ENCODE measurements around the gene TANC1. TPM values are rescaled to one million over a fixed set of nuclear protein-coding genes. Genes with fewer than 3 reads are reported as not detected.

Gene TANC1
- total and polyA plus RNA-seq, 2 experiments from 2014 or later, result 22.1 to 34.8 TPM

- TF ChIP-seq CTCF (IDR thresholded peaks at IDR 0.05; ENCODE audit: low read depth, low read length), result no peak
- no peak for DNase-seq (ENCODE audit: low read depth in 1 of 2, low spot score in 1 of 2)
- H3K27ac ChIP-seq, result no peak overlapping the region
- H3K4me1 ChIP-seq (ENCODE audit: low read depth), result no peaks in the 10 kb centered on the region
- H3K9me3 ChIP-seq (ENCODE audit: low read depth), result no peaks in the 10 kb centered on the region
- H3K27me3 ChIP-seq, result no peaks in the 10 kb centered on the region
- H3K4me3 ChIP-seq, result no peak overlapping the region
- peaks cover 38% of the 10 kb centered on the region for H3K36me3 ChIP-seq
Measured at GRCh38 chr2:159217676-159218075, 249.2 kb downstream of the TANC1 start.

- H3K27ac ChIP-seq, result no peak overlapping the region
- H3K4me1 ChIP-seq (ENCODE audit: low read depth), result no peaks in the 10 kb centered on the region
- DNase-seq (ENCODE audit: low read depth in 1 of 2, low spot score in 1 of 2), result no peak
- no peak for TF ChIP-seq CTCF (IDR thresholded peaks at IDR 0.05; ENCODE audit: low read depth, low read length)
- H3K27me3 ChIP-seq, result no peaks in the 10 kb centered on the region
- H3K9me3 ChIP-seq (ENCODE audit: low read depth), result no peaks in the 10 kb centered on the region
- peaks cover 41% of the 10 kb centered on the region for H3K36me3 ChIP-seq
- H3K4me3 ChIP-seq, result no peak overlapping the region
Measured at GRCh38 chr2:159218389-159218788, 249.9 kb downstream of the TANC1 start.

GRCh38 chr2:159219394-159219998 lies 251.1 kb downstream of the TANC1 start:
- Histone ChIP-seq H3K9me3 (ENCODE audit: low read depth) (no peaks in the 10 kb centered on the region), H3K27me3 (no peaks in the 10 kb centered on the region), H3K27ac (no peak overlapping the region), H3K4me3 (no peak overlapping the region), H3K36me3 (peaks cover 47% of the 10 kb centered on the region), H3K4me1 (ENCODE audit: low read depth) (no peaks in the 10 kb centered on the region)
- no peak for DNase-seq (ENCODE audit: low read depth in 1 of 2, low spot score in 1 of 2)
- no peak for TF ChIP-seq CTCF (IDR thresholded peaks at IDR 0.05; ENCODE audit: low read depth, low read length)

- no peak for DNase-seq (ENCODE audit: low read depth in 1 of 2, low spot score in 1 of 2)
- H3K27ac ChIP-seq, result no peak overlapping the region
- H3K27me3 ChIP-seq, result no peaks in the 10 kb centered on the region
- H3K4me3 ChIP-seq, result no peak overlapping the region
- no peak for TF ChIP-seq CTCF (IDR thresholded peaks at IDR 0.05; ENCODE audit: low read depth, low read length)
- H3K9me3 ChIP-seq (ENCODE audit: low read depth), result no peaks in the 10 kb centered on the region
- peaks cover 39% of the 10 kb centered on the region for H3K36me3 ChIP-seq
- peaks cover 10% of the 10 kb centered on the region for H3K4me1 ChIP-seq (ENCODE audit: low read depth)
Measured at GRCh38 chr2:159224061-159224813, 255.8 kb downstream of the TANC1 start.

- H3K4me3 ChIP-seq, result no peak overlapping the region
- peaks cover 45% of the 10 kb centered on the region for H3K36me3 ChIP-seq
- H3K27ac ChIP-seq, result no peak overlapping the region
- H3K9me3 ChIP-seq (ENCODE audit: low read depth), result no peaks in the 10 kb centered on the region
- no peak for TF ChIP-seq CTCF (IDR thresholded peaks at IDR 0.05; ENCODE audit: low read depth, low read length)
- H3K27me3 ChIP-seq, result no peaks in the 10 kb centered on the region
- DNase-seq (ENCODE audit: low read depth in 1 of 2, low spot score in 1 of 2), result no peak
- H3K4me1 ChIP-seq (ENCODE audit: low read depth), result peaks cover 10% of the 10 kb centered on the region
Measured at GRCh38 chr2:159225025-159226016, 256.9 kb downstream of the TANC1 start.
